ENCODE measurements around the gene BEST2.
"Not testable (repeated sequence)": the region's sequence is repeated elsewhere in the genome, so short reads cannot be mapped to it uniquely, and the experiment has no call there.

Gene BEST2

DNA sequence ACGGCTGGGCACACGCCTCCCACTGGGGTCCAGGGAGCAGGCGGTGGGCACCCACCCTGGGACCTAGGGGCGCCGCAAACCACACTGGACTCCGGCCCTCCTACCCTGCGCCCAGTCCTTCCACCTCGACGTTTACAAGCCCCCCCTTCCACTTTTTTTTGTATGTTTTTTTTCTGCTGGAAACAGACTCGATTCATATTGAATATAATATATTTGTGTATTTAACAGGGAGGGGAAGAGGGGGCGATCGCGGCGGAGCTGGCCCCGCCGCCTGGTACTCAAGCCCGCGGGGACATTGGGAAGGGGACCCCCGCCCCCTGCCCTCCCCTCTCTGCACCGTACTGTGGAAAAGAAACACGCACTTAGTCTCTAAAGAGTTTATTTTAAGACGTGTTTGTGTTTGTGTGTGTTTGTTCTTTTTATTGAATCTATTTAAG lies 41.3 kb downstream of the BEST2 start:
- no peak for DNase-seq (ENCODE audit: low read depth, low spot score)
- Histone ChIP-seq H3K4me3 (ENCODE audit: low read length) (peak overlapping the region; percentile 59; the same call in 1 of the 2 replicates), H3K27ac (ENCODE audit: low read length) (no peak overlapping the region), H3K9me3 (ENCODE audit: control insufficient read depth, insufficient read depth, low read length) (no peaks in the 10 kb centered on the region), H3K36me3 (ENCODE audit: control insufficient read depth, insufficient read depth, low read length) (no peaks in the 10 kb centered on the region), H3K4me1 (ENCODE audit: control insufficient read depth, insufficient read depth, low read length) (peaks cover 13% of the 10 kb centered on the region), H3K27me3 (ENCODE audit: control insufficient read depth, insufficient read depth, low read length) (no peaks in the 10 kb centered on the region)
- no CpG with 5 or more reads among the region's 22 CpGs for WGBS (ENCODE audit: insufficient coverage, insufficient read length)

DNA sequence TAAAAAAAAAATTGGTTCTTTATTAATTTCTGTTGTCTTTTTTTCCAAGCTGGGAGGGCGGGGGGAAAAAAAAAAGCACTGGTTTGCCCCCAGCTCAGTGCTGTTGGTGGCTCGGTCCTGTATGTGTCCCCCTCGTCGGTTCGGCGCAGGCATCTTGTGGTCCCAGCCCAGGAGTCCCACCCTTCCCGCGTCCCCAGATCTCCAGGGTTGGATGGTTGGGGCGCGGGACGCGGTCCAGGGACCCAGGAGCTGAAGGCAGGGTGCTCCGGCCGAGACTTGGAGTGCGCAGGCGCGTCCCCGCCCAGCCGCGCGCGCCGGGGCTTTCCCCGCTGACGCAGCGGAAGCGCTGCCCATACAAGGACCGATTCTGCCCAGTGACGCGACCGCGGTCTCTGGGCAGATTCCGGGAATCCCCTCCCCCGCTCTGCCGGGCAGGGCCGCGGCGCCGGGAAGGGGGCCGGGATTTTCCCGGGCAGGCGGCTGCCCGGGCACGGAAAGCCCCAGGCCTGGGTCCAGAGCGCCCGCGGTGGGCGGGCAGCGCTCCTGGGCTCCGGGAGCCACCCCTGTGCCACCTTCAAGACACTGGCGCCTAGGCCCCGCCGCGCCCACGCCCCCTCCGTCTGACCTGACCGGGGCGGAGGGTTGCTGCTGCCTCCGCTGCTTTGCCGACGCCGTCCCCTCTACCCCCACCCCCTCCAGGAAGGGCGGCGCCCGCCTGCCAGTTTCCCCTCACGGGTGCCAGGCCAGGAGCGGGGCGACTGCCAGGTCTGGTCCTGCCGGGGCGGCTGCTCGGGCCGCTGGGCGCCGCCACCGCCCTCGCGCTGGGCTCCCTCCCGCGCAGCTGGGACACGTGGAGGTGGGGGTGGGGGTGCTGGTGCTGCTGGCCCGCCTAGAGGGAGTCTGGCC lies 42.0 kb downstream of the BEST2 start:
- Histone ChIP-seq H3K4me1 (ENCODE audit: control insufficient read depth, insufficient read depth, low read length) (peaks cover 10% of the 10 kb centered on the region), H3K9me3 (ENCODE audit: control insufficient read depth, insufficient read depth, low read length) (no peaks in the 10 kb centered on the region), H3K27ac (ENCODE audit: low read length) (no peak overlapping the region), H3K4me3 (ENCODE audit: low read length) (peak overlapping the region; percentile 47; the same call in 1 of the 2 replicates), H3K27me3 (ENCODE audit: control insufficient read depth, insufficient read depth, low read length) (no peaks in the 10 kb centered on the region), H3K36me3 (ENCODE audit: control insufficient read depth, insufficient read depth, low read length) (no peaks in the 10 kb centered on the region)
- WGBS (ENCODE audit: insufficient coverage, insufficient read length): no CpG with 5 or more reads among the region's 81 CpGs
- DNase-seq (ENCODE audit: low read depth, low spot score): peak; percentile 96

DNA sequence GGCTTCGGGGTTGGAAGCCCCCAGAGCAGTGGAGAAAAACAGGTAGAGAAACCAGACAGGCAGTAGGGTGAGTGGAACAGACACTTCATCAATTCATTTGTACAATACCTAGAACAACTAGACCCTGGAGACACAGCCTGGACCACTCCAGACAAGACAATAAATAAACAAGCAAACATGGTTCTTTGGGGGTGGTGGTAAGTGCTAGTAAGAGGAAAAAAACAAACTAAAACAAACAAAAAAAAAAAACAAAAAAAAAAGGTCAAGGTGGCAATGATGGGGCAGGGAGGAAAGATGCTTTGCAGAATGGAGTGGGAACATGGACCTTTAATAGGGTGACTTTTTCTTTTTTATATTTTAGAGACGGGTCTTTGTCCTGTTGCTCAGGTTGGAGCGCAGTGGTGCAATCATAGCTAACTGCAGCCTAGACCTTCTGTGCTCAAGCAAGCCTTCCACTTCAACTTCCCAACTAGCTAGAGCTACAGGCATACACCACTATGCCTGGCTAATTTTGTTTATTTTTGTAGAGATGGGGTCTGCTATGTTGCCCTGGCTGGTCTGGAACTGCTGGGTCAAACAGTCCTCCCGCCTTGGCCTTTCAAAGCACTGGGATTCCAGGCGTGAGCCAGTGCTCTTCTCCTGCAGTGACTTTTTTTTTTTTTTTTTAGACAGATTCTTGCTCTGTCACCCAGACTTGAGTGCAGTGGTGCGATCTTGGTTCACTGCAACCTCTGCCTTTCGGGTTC lies 42.8 kb downstream of the BEST2 start:
- Histone ChIP-seq H3K4me1 (ENCODE audit: control insufficient read depth, insufficient read depth, low read length) (peaks cover 5% of the 10 kb centered on the region; the same call in 1 of the 2 replicates), H3K4me3 (ENCODE audit: low read length) (peak overlapping the region; percentile 45; the same call in 1 of the 2 replicates)
- WGBS (ENCODE audit: insufficient coverage, insufficient read length): no CpG with 5 or more reads among the region's 7 CpGs

DNA sequence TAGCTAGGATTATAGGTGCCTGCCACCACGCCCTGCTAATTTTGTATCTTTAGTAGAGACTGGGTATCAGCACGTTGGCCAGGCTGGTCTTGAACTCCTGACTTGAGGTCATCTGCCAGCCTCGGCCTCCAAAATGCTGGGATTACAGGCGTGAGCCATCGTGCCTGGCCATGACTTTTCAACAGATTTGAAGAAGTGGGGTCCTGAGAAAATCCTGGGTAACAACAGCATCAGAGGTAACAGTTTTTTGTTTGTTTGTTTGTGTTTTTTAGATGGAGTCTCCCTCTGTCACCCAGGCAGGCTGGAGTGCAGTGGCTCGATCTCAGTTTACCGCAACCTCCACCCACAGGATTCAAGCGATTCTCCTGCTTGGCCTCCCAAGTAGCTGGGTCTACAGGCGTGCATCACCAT lies 43.4 kb downstream of the BEST2 start:
- no CpG with 5 or more reads among the region's 9 CpGs for WGBS (ENCODE audit: insufficient coverage, insufficient read length)
- H3K4me3 ChIP-seq (ENCODE audit: low read length): no peak overlapping the region

More for the DNA sequence above, 42.8 kb downstream of the BEST2 start:
- H3K36me3 ChIP-seq (ENCODE audit: control insufficient read depth, insufficient read depth, low read length): no peaks in the 10 kb centered on the region
- no peak for DNase-seq (ENCODE audit: low read depth, low spot score)
- no peaks in the 10 kb centered on the region for H3K9me3 ChIP-seq (ENCODE audit: control insufficient read depth, insufficient read depth, low read length)
- no peaks in the 10 kb centered on the region for H3K27me3 ChIP-seq (ENCODE audit: control insufficient read depth, insufficient read depth, low read length)
- no peak overlapping the region for H3K27ac ChIP-seq (ENCODE audit: low read length)

DNA sequence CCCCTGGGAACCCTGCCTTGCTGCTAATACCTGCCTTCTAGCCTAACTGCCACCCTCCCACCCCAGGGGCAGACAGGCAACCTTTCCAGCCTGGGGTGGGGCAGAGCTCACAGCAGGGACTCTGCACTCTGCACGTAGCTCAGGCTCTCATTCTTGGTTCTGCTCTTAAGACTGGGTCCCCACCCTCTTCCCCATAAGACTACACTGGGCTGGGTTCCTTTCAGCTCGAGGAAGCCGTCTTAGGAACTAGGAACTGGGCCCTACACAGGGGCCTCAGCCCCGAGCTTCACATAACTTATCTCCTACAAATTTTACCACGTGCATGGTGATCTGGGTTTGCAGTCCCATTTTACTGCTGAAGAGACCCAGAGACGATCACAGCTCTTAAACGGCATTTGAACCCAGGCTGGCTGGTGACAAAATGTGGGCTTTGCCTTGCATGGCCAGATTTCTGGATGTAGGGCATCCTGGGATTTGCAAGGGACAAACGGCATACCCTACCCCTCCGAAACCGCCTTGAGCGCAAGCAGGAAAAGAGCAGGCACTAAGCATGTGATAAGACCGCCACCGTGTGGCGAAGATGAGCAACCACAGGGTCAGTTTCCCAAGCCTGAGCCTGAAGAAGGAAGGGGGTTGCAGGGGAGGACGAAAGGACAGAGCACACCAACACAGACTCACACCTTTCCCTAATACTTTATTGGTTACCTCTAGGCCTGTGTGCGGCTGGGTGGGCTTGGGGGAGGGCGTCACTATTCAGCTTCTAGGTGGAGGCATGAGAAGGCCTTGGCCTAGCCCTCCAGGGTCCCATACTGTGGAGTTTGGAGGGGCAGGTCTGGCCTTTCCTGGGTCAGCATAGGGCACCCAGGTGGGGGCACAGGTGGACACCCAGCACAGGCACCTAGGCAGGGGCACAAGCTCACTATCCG lies 44.8 kb downstream of the BEST2 start:
- peak; percentile 92 for DNase-seq (ENCODE audit: low read depth, low spot score)
- Histone ChIP-seq H3K9me3 (ENCODE audit: control insufficient read depth, insufficient read depth, low read length) (no peaks in the 10 kb centered on the region), H3K4me3 (ENCODE audit: low read length) (no peak overlapping the region), H3K36me3 (ENCODE audit: control insufficient read depth, insufficient read depth, low read length) (peaks cover 6% of the 10 kb centered on the region; the same call in 1 of the 2 replicates), H3K27ac (ENCODE audit: low read length) (no peak overlapping the region), H3K4me1 (ENCODE audit: control insufficient read depth, insufficient read depth, low read length) (peaks cover 7% of the 10 kb centered on the region), H3K27me3 (ENCODE audit: control insufficient read depth, insufficient read depth, low read length) (no peaks in the 10 kb centered on the region)
- no CpG with 5 or more reads among the region's 18 CpGs for WGBS (ENCODE audit: insufficient coverage, insufficient read length)

More for the DNA sequence above, 43.4 kb downstream of the BEST2 start:
- no peak for DNase-seq (ENCODE audit: low read depth, low spot score)
- H3K4me1 ChIP-seq (ENCODE audit: control insufficient read depth, insufficient read depth, low read length): peaks cover 5% of the 10 kb centered on the region; the same call in 1 of the 2 replicates
- peaks cover 4% of the 10 kb centered on the region; the same call in 1 of the 2 replicates for H3K36me3 ChIP-seq (ENCODE audit: control insufficient read depth, insufficient read depth, low read length)
- no peaks in the 10 kb centered on the region for H3K9me3 ChIP-seq (ENCODE audit: control insufficient read depth, insufficient read depth, low read length)
- H3K27me3 ChIP-seq (ENCODE audit: control insufficient read depth, insufficient read depth, low read length): no peaks in the 10 kb centered on the region
- no peak overlapping the region for H3K27ac ChIP-seq (ENCODE audit: low read length)

DNA sequence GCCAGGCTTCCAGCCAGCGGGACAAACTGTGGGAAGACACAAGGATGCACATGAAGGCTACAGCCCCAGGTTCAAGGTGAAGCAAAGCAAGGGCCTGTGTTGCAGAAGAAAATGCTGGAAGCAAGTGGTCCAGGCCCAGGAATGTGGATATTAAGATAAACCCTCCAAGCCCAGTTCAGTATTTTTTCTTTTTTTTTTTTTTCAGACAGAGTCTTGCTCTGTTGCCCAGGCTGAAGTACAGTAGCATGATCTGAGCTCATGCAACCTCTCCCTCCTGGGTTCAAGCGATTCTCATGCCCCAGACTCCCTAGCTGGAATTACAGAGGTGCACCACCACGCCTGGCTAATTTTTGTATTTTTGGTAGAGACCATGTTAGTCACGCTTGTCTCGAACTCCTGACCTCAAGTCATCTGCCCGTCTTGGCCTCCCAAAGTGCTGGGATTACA lies 45.6 kb downstream of the BEST2 start:
- WGBS (ENCODE audit: insufficient coverage, insufficient read length): no CpG with 5 or more reads among the region's 6 CpGs
- H3K9me3 ChIP-seq (ENCODE audit: control insufficient read depth, insufficient read depth, low read length): no peaks in the 10 kb centered on the region
- no peak overlapping the region for H3K27ac ChIP-seq (ENCODE audit: low read length)
- peaks cover 7% of the 10 kb centered on the region for H3K4me1 ChIP-seq (ENCODE audit: control insufficient read depth, insufficient read depth, low read length)
- peaks cover 6% of the 10 kb centered on the region; the same call in 1 of the 2 replicates for H3K36me3 ChIP-seq (ENCODE audit: control insufficient read depth, insufficient read depth, low read length)
- no peak for DNase-seq (ENCODE audit: low read depth, low spot score)
- no peaks in the 10 kb centered on the region for H3K27me3 ChIP-seq (ENCODE audit: control insufficient read depth, insufficient read depth, low read length)
- no peak overlapping the region for H3K4me3 ChIP-seq (ENCODE audit: low read length)

DNA sequence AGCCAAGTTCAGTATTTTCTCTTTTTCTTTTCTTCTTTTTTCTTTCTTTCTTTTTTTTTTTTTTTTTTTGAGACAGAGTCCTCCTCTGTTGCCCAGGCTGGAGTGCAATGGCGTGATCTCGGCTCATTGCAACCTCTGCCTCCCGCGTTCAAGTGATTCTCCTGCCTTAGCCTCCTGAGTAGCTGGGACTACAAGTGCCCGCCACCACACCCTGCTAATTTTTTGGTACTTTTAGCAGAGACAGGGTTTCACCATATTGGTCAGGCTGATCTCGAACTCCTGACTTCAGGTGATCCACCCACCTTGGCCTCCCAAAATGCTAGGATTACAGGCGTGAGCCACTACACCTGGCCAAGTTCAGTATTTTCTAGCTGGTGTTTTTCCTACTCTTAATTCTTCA lies 46.0 kb downstream of the BEST2 start:
- no CpG with 5 or more reads among the region's 7 CpGs for WGBS (ENCODE audit: insufficient coverage, insufficient read length)
- H3K27ac ChIP-seq (ENCODE audit: low read length); H3K36me3 ChIP-seq (ENCODE audit: control insufficient read depth, insufficient read depth, low read length); DNase-seq (ENCODE audit: low read depth, low spot score); H3K4me1 ChIP-seq (ENCODE audit: control insufficient read depth, insufficient read depth, low read length); H3K4me3 ChIP-seq (ENCODE audit: low read length); H3K27me3 ChIP-seq (ENCODE audit: control insufficient read depth, insufficient read depth, low read length); H3K9me3 ChIP-seq (ENCODE audit: control insufficient read depth, insufficient read depth, low read length): not testable (repeated sequence)

DNA sequence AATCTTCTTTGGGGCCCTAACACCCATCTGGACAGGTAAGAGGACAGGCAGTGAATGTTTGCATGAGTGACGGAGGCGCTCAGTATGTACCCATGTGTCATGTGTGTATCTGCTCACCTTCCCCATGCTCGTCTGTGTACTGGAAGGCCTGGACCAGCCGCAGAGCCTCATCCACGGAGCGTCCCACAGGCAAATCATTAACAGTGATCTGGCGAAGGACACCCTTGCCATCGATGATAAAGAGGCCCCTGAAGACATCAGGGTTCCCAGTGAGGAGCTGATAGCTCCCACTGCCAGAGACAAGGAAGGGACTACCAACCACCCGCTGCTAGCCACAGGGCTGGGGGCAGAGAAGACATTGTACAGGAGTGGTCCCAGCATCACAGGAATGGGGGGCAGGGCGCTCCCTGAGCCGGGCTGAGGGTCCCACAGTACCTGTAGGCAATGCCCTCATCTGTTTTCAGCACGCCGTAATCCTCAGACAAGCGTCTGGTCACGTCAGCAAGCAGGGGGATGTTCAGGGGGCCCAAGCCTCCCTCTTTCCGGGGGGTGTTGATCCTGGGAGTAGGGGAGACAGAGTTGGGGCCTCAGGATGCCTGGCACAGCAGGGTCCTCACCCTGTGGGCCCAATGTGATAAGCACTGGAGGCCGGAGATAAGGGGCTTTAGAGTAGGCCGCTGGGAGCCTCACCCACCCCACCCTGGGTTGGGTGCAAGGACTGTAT lies 48.3 kb downstream of the BEST2 start:
- Histone ChIP-seq H3K27ac (ENCODE audit: low read length) (no peak overlapping the region), H3K36me3 (ENCODE audit: control insufficient read depth, insufficient read depth, low read length) (peaks cover 6% of the 10 kb centered on the region; the same call in 1 of the 2 replicates), H3K4me3 (ENCODE audit: low read length) (no peak overlapping the region), H3K27me3 (ENCODE audit: control insufficient read depth, insufficient read depth, low read length) (no peaks in the 10 kb centered on the region), H3K9me3 (ENCODE audit: control insufficient read depth, insufficient read depth, low read length) (no peaks in the 10 kb centered on the region), H3K4me1 (ENCODE audit: control insufficient read depth, insufficient read depth, low read length) (peaks cover 6% of the 10 kb centered on the region)
- no CpG with 5 or more reads among the region's 18 CpGs for WGBS (ENCODE audit: insufficient coverage, insufficient read length)
- DNase-seq (ENCODE audit: low read depth, low spot score): no peak

DNA sequence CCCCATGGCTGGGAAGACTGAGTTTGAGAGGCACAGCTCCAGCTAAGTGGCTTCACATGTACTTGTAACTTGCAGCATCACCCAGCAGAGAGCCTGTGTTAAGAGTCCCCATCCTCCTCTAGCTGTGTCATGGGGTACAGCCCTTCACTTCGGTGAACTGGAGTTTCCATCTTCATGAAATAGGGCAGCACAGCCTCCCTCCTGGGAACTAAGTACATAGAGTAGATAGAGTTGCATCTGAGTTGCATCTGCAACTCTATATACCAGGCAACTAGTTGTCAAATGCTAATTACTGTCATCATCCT lies 48.8 kb downstream of the BEST2 start:
- peaks cover 6% of the 10 kb centered on the region for H3K4me1 ChIP-seq (ENCODE audit: control insufficient read depth, insufficient read depth, low read length)
- no peaks in the 10 kb centered on the region for H3K27me3 ChIP-seq (ENCODE audit: control insufficient read depth, insufficient read depth, low read length)
- no CpG with 5 or more reads among the region's 1 CpG for WGBS (ENCODE audit: insufficient coverage, insufficient read length)
- H3K36me3 ChIP-seq (ENCODE audit: control insufficient read depth, insufficient read depth, low read length): peaks cover 6% of the 10 kb centered on the region; the same call in 1 of the 2 replicates
- no peak overlapping the region for H3K27ac ChIP-seq (ENCODE audit: low read length)
- DNase-seq (ENCODE audit: low read depth, low spot score): no peak
- no peaks in the 10 kb centered on the region for H3K9me3 ChIP-seq (ENCODE audit: control insufficient read depth, insufficient read depth, low read length)
- H3K4me3 ChIP-seq (ENCODE audit: low read length): peak overlapping the region; percentile 83; the same call in 1 of the 2 replicates
